ENCODE data around the gene MCM10. TPM values are rescaled to one million over a fixed set of nuclear protein-coding genes. Genes with fewer than 3 reads are reported as not detected.

The MCM10 gene
- total and polyA plus RNA-seq, 2 of the 4 experiments (the other 2 are of a cell fraction) = 5.4 to 11.8 TPM

- in situ Hi-C loops (cut with MboI; ENCODE audit: low sequenced_read_pairs) = no loop called here
- intact Hi-C loops (cut with micrococcal nuclease) = no loop called here
These were observed 72.0 kb downstream of the MCM10 start for GRCh38 chr10:13233358-13233757.

More at GRCh38 chr10:13233358-13233757, 72.0 kb downstream of the MCM10 start:
- dilution Hi-C loops (cut with HindIII; ENCODE audit: low sequenced_read_pairs, unreplicated experiment) = no loop called here
- Histone ChIP-seq H4K91ac (ENCODE audit: insufficient read depth, low read depth, low read length) (no peak overlapping the region), H2BK15ac (ENCODE audit: low read depth, low read length) (no peak overlapping the region), H2AFZ (replicated peaks; ENCODE audit: low read length, poor library complexity) (no peak overlapping the region), H3K9ac (ENCODE audit: low read depth, low read length) (no peak overlapping the region), H3K36me3 (ENCODE audit: control insufficient read depth, insufficient read depth, low read length) (no peaks in the 10 kb centered on the region), H2AK9ac (replicated peaks; ENCODE audit: low read depth, low read length, poor library complexity) (no peak overlapping the region), H3K56ac (ENCODE audit: extremely low read depth, insufficient read depth, low read length) (no peak overlapping the region), H3K4me1 (ENCODE audit: control insufficient read depth, insufficient read depth, low read length) (no peaks in the 10 kb centered on the region), H3K14ac (replicated peaks; ENCODE audit: low read depth, low read length) (no peak overlapping the region), H3K4ac (ENCODE audit: low read depth, low read length) (no peak overlapping the region), H4K5ac (ENCODE audit: low read depth, low read length) (no peak overlapping the region), H2BK120ac (ENCODE audit: low read depth, low read length) (no peak overlapping the region), H3K27me3 (ENCODE audit: control insufficient read depth, insufficient read depth, low read length) (peaks cover 30% of the 10 kb centered on the region; the same call in 1 of the 2 replicates), H3K9me1 (ENCODE audit: insufficient read depth, low read length) (no peaks in the 10 kb centered on the region), H3K4me3 (ENCODE audit: insufficient read depth, low read depth, low read length) (no peak overlapping the region), H3K23ac (ENCODE audit: low read depth, low read length) (no peak overlapping the region), H3K9me3 (ENCODE audit: control insufficient read depth, insufficient read depth, low read length) (no peaks in the 10 kb centered on the region), H3K27ac (ENCODE audit: insufficient read depth, low read length) (no peak overlapping the region), H3K18ac (ENCODE audit: low read depth, low read length) (no peak overlapping the region), H3K4me2 (ENCODE audit: low read depth, low read length) (no peak overlapping the region), H2BK20ac (ENCODE audit: low read depth, low read length) (no peak overlapping the region), H2AK5ac (ENCODE audit: low read depth, low read length) (no peak overlapping the region), H2BK5ac (ENCODE audit: low read depth, low read length, poor library complexity, severe bottlenecking) (no peak overlapping the region), H3K79me1 (ENCODE audit: low read depth in 1 of 2, low read length in 2 of 2) (no peaks in the 10 kb centered on the region), H4K20me1 (ENCODE audit: insufficient read depth, low read length) (no peaks in the 10 kb centered on the region), H4K8ac (ENCODE audit: low read depth in 2 of 2, low read length in 2 of 2) (no peak overlapping the region)
- POLR2A ChIA-PET (ENCODE audit: unreplicated experiment) = no interaction called here
- TF ChIP-seq MAZ (IDR thresholded peaks at IDR 0.05; ENCODE audit: borderline replicate concordance, low read depth, low read length) (no peak), CHD1 (IDR thresholded peaks at IDR 0.05; ENCODE audit: low read depth, low read length) (no peak), NFE2L2 (IDR thresholded peaks at IDR 0.05; ENCODE audit: low read depth, low read length) (no peak), CEBPB (IDR thresholded peaks at IDR 0.05; ENCODE audit: low read depth, low read length) (no peak), FOS (IDR thresholded peaks at IDR 0.05; ENCODE audit: low read depth, low read length) (no peak), ELK1 (IDR thresholded peaks at IDR 0.05; ENCODE audit: borderline replicate concordance, low read depth, low read length) (no peak), BHLHE40 (IDR thresholded peaks at IDR 0.05; ENCODE audit: low read depth, low read length) (no peak), CTCF (conservative IDR thresholded peaks at IDR 0.05; ENCODE audit: low read depth, low read length) (no peak), RAD21 (IDR thresholded peaks at IDR 0.05; ENCODE audit: low read length) (no peak)
- no peak for DNase-seq
- no CpG with 5 or more reads among the region's 14 CpGs for WGBS, 2 experiments (ENCODE audit: extremely low coverage in 2 of 2, insufficient read length in 1 of 2)
- BruUV-seq (replicated peaks) = no TSS peak
- ATAC-seq (ENCODE audit: low read depth) = no peak
- CTCF ChIA-PET = no interaction called here

Measured in IMR-90 (cell line).